Fibroblast of upper back skin (primary cell): ENCODE results near the gene TARS2.

Experiments
- DNase-seq: peaks from one replicate; pipeline ENCODE4 v3.0.0-alpha.2; 2013

The TARS2 gene

GRCh38 chr1:150543500-150544143, 56.4 kb downstream of the TARS2 start:
- DNase-seq = peak; percentile 34

GRCh38 chr1:150544204-150544603, 57.0 kb downstream of the TARS2 start:
- DNase-seq = no peak

GRCh38 chr1:150545486-150546032, 58.3 kb downstream of the TARS2 start:
- DNase-seq = no peak

GRCh38 chr1:150546294-150546937, 59.2 kb downstream of the TARS2 start:
- no peak for DNase-seq

- DNase-seq = no peak
These were observed 61.1 kb downstream of the TARS2 start for GRCh38 chr1:150548324-150548631.

- DNase-seq = peak; percentile 70
These were observed 61.6 kb downstream of the TARS2 start, which contains the start of gene ADAMTSL4 for GRCh38 chr1:150548632-150549495. ADAMTSL4 (plus strand) TSS chr1:150549408; CDS start chr1:150552289, 2,881 bp downstream.

- no peak for DNase-seq
These were observed 62.4 kb downstream of the TARS2 start for GRCh38 chr1:150549496-150550221.

GRCh38 chr1:150550222-150551050, 63.2 kb downstream of the TARS2 start:
- DNase-seq = no peak

GRCh38 chr1:150551051-150551783, 64.0 kb downstream of the TARS2 start:
- DNase-seq = no peak

GRCh38 chr1:150551784-150552127, 64.5 kb downstream of the TARS2 start:
- no peak for DNase-seq

- DNase-seq = peak; percentile 80
These were observed 65.1 kb downstream of the TARS2 start for GRCh38 chr1:150552128-150552910.

GRCh38 chr1:150552911-150553289, 65.7 kb downstream of the TARS2 start:
- no peak for DNase-seq

- no peak for DNase-seq
These were observed 66.3 kb downstream of the TARS2 start for GRCh38 chr1:150553392-150554085.

- DNase-seq = no peak
These were observed 66.8 kb downstream of the TARS2 start for GRCh38 chr1:150554086-150554452.

GRCh38 chr1:150555198-150555970, 68.2 kb downstream of the TARS2 start:
- DNase-seq = no peak

- DNase-seq = no peak
These were observed 69.0 kb downstream of the TARS2 start for GRCh38 chr1:150555971-150556865.

GRCh38 chr1:150557065-150557600, 69.9 kb downstream of the TARS2 start:
- DNase-seq = no peak
